Measurements from ENCODE around the gene EIPR1.
"Not testable (repeated sequence)": the region's sequence is repeated elsewhere in the genome, so short reads cannot be mapped to it uniquely, and the experiment has no call there.

The EIPR1 gene

DNA sequence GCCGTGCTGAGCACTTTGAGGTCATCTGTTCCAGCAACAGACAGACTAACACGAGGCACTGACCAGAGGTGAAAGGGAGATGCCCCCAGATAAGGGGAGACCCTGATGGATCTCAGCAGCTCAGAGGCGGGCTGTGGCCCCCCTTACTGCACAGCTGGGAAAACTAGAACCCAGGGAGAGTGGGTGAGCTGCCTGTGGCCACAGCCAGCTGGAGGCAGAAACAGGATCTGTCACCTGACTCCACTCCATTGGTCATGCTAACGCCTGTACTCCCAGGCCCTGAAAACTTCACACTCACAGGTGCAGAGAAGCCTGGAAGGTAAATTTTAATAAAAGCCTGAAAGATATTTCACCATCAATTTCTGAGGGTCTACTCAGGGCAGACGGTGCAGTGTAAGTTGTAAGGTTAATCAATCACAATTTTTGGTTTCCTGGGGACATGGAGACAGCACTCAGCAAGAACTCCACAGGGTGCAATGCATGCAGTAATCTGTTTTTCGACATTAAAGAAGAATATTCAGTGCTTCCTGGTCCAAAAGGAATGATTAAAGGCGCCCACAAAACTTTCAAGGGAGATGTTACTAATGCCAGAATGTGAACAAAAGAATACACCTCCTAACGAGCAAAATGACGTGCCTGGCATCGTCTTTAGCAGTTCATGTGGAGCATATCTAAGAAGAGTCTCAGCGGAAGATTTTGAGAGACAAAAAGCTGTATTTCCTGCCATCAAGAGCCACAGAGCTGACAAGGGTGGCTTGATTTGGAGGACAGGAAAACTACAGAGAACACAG, 173.4 kb downstream of the EIPR1 start:
- DNase-seq = no peak

- no peak for DNase-seq
These were observed 174.1 kb downstream of the EIPR1 start for GRCh38 chr2:3203497-3204019.

GRCh38 chr2:3202926-3203325, 174.7 kb downstream of the EIPR1 start:
- DNase-seq = no peak

- no peak for DNase-seq
These were observed 176.3 kb downstream of the EIPR1 start for GRCh38 chr2:3201281-3201680.

DNA sequence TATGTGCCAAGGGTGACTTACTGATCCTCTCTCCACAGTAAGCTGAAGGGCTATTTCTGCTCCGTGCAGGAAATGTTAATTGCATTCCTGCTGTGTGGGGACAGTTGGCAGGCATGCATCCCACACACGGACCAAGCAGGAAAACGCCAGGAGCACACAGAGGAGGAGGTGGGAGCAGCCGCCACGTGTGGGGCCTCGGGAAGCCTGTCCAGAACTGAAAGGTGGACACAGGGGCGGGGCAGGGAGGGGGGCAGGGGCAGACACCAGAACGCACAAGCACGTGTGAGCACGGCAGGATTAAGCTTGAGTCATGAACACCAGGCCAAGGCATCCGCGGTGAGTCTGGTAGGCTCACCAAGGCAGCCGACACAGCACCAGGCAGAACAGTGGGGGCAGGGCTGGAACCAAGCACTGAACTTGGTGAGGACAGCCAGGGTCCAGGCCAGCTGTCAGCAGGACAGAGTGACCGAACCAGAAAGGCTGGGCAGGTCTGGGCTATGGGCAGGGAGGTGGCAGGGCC, 177.1 kb downstream of the EIPR1 start:
- DNase-seq = no peak

- DNase-seq = no peak
These were observed 177.8 kb downstream of the EIPR1 start for GRCh38 chr2:3199627-3200345.

DNA sequence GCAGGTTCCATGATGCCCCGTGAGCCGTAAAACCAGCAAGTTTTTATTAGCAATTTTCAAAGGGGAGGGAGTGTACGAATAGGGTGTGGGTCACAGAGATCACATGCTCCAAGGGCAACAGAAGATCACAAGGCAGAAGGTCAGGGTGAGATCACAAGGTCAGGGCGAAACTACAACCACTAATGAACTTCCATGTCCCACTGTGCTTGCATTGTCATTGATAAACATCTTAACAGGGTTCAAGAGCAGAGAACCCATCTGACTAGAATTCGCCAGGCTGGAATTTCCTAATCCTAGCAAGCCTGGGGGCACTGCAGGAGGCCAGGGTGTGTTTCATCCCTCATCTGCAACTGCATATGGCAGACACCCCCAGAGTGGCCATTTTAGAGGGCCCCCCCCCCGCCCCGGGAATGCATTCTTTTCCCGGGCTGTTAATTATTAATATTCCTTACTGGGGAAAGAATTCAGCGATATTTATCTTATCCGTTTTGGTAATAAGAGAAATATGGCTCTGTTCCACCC, 178.9 kb downstream of the EIPR1 start:
- DNase-seq = not testable (repeated sequence)

DNA sequence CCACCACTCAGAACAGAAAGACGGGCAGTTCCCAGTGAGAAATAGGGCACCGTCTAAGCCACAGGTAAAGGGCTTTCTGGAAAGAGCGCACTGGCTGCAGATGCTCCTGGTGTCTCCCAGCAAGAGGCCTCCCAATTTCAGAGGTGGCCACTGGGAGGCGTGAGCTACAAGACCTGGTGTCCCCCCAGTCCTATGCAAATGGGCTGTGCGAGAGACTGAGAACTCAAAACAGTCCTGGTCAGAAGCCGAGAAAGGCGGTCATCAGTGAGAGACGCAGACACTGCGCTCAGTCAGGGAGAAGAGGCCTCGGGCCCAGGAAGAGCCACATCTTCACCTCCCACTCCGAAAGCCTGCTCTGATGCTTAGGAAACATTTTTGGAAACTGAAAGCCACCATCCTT, 179.5 kb downstream of the EIPR1 start:
- DNase-seq = no peak

DNA sequence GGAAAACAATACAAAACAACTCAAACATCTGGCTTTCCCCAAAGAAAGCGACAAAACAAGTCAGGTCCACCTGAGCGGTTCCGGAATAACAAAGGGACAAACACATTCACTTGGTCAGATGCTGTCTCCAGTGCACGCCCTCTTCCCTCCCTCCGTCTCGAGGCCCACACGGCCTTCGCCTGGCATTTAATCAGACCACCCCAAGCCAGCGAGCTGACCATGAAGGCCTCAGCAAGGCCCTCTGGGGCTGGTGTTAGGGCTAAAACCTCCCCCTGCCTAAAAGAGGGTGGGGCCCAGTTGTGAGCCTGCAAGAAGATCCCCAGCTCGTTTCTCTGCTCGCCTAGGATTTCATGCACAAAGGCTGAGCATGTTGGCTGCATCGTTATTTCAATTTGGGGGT, 180.3 kb downstream of the EIPR1 start:
- DNase-seq = no peak

GRCh38 chr2:3196716-3197115, 180.9 kb downstream of the EIPR1 start:
- DNase-seq = no peak

DNA sequence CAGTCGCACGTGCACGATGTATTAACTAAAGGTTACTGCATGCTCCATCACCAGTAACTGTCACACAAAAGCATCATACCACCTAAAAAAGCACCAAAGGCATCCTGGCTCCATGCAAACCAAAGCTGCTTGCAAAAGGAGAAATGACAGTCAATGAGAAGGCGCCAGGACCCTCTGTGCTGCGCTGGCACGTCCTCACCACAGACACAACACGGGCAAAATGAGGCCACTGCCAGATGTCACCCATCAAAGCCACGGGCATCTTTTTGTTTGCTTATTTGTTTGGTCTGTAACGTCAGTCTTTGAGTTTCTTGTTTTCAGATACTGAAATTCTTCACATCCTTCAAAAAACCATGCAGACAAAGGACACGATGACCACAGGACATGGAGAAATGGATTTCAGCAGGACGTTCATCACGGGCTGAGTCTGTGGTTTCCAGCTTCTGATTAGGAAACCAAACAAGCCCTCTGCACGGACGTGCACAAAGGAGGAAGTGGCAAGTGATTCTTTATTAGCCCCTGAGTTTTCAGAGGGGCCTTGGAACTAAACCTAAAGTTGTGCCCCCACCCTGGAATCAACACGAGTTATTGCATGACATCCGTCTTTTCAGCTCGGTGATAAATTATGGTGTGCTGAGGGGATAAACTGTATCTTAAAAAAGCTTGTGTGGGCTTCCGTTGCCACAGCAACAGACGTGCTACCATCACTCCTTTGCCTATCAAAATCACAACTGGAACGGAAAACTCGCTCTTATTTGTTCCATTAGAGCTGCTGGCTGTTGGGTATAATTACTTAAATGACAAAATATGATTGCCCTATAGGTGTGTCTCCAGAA, 181.8 kb downstream of the EIPR1 start:
- no peak for DNase-seq

- no peak for DNase-seq
These were observed 182.8 kb downstream of the EIPR1 start for GRCh38 chr2:3194828-3195227.

DNA sequence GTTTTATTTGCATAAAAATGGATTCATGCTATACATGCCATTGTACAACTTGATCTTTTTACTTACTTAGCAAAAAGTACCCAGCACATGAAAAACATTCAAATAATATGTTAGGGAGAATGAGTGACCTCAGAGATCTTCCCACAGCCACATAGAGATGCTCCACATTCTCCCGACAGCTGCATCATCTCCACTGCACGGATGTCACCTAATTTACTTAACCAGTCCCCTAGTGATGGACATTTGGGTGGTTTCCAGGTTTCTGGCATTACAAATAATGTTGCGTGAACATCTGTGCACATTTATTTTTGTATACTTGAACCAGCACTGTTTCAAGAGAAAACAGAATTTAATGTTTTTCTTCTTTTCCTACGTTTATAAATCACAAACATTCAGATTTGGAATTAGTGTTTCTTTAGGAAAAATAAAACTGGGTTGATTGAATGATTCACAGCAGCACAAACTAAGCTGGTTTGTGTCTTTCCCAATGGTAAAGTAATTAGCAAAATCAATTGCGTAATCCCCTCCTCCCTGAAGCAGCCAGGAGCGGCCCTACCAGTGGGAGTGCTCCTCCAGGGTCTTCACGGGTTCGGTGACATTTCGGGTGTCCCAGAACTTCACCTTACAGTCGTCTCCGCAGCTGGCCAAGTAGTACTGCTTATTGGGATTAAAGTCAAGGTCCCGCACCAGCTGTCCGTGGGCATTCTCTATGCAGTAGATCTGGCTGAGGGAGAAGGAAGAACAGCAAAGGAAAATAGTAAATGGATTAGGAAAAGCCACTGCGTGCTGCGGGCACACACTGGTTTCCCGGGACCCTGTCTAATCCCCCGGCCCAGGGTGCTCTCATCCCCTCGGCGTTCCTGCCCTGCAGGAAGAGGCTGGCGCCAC, 183.9 kb downstream of the EIPR1 start:
- no peak for DNase-seq

DNA sequence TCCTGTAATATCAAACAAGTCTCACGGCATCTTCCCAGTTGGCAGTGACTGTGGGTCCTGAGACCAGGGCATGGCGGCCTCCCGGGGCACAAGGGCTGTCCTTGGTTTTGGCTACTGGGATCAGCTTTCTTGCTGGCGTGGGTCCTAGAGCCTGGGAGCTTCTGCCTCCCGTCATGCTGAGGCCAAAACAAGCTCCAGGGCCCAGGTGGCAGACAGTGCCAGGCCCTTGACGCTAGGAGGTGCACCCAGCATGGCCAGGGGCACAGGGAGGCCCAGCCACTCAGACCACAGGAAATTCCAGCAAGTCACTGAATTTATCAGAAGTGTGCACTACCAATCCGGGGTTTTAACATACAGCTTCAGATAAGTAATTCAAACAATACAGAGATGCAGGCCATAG, 184.7 kb downstream of the EIPR1 start:
- DNase-seq = no peak

DNA sequence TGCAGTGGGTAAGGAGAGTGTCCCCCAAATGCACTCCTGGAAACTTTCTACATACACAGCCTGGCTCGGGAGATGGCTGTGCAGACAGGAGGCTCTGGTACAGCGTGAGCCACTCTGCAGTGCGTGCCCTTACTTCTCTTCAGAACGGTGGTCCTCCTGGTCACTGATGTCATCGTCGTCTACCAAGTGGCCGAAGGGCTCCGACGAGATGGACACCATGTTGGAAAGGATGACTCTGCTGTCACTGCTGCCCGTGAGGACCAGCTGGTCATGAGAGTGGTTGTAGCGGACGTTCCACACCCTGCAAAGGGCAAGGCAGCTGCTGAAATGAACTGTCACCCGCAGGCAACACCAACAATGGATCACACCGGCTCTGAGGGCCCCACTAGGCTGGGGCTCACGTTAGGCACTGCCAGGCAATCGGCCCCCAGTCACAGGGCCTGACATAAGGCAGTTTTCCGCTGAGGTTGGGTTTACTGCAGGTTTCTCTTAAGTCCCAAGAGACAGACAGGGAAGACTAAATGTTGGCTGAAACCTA, 185.3 kb downstream of the EIPR1 start:
- DNase-seq = no peak

- DNase-seq = no peak
These were observed 187.7 kb downstream of the EIPR1 start for GRCh38 chr2:3189961-3190360.

GRCh38 chr2:3189076-3189591, 188.5 kb downstream of the EIPR1 start:
- no peak for DNase-seq

- DNase-seq = no peak
These were observed 189.1 kb downstream of the EIPR1 start for GRCh38 chr2:3188405-3188946.

DNA sequence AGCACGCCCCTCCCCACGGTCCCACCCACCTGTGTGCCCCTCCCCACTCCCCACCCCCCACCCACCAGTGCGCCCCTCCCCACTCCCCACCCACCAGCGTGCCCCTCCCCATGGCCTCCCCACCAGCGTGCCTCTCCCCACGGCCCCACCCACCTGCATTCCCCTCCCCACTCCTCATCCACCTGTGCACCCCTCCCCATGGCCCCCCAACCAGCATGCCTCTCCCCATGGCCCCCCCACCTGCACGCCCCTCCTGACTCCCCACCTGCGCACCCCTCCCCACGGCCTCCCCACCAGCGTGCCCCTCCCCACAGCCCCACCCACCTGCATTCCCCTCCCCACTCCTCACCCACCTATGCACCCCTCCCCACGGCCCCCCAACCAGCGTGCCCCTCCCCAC, 190.2 kb downstream of the EIPR1 start:
- DNase-seq = no peak

GRCh38 chr2:3186766-3187165, 190.9 kb downstream of the EIPR1 start:
- no peak for DNase-seq

- no peak for DNase-seq
These were observed 191.7 kb downstream of the EIPR1 start for GRCh38 chr2:3185910-3186309.

Data from NCI-H345 (cell line).